ENCODE results near the gene MAB21L4. TPM values are rescaled to one million over a fixed set of nuclear protein-coding genes. Genes with fewer than 3 reads are reported as not detected.

MAB21L4 gene
- total RNA-seq, 4 donors from 2014 or later: 0.83 TPM; not detected in 3

DNA sequence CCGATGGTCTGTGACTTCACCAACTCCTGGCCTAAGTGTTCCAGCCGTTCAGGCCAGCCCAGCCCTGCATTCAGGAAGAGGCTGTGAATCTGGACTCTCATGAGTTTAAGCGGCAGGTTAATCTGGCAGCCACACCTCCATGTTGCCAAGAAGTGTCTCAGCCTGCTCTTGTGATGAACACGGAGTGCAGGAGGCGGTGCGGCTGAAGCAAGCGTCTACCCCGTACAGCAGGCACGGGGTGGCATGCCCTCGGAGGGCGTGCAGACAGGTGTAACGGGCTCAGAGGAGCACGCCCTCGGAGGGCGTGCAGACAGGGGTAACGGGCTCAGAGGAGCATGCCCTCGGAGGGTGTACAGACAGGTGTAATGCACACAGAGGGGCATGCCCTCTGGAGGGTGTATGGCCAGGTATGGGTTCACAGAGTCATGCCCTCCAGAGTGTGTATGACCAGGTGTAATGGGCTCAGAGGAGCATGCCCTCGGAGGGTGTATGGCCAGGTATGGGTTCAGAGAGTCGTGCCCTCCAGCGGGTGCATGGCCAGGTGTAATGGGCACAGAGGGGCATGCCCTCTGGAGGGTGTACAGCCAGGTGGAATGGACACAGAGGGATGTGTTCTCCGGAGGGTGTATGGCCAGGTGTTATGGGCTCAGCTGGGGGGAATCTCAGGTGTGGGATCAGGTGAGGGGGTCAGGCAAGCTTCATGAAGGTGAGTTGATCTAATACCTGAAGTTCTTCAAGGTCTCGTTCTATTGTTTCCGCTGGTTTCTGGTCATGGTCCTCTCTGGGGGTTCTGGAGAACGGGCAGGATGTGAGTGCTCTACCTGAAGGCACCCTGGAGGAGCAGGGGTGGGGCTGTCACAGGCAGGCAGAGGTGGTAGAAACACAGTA is 32.8 kb upstream of the MAB21L4 start:
- Histone ChIP-seq H3K4me3 (no peak overlapping the region), H3K27ac (replicated peaks in 1 of 4) (no peak overlapping the region), H3K36me3 (no peaks in the 10 kb centered on the region), H3K9me3 (no peaks in the 10 kb centered on the region), H3K27me3 (peaks cover 0 to 39% (median 0%) of the 10 kb centered on the region in 4 donors), H3K4me1 (peaks cover 0 to 13% (median 10%) of the 10 kb centered on the region in 4 donors)
- intact Hi-C loops (cut with DNase I): no loop called here
- TF ChIP-seq, protein P1, sequence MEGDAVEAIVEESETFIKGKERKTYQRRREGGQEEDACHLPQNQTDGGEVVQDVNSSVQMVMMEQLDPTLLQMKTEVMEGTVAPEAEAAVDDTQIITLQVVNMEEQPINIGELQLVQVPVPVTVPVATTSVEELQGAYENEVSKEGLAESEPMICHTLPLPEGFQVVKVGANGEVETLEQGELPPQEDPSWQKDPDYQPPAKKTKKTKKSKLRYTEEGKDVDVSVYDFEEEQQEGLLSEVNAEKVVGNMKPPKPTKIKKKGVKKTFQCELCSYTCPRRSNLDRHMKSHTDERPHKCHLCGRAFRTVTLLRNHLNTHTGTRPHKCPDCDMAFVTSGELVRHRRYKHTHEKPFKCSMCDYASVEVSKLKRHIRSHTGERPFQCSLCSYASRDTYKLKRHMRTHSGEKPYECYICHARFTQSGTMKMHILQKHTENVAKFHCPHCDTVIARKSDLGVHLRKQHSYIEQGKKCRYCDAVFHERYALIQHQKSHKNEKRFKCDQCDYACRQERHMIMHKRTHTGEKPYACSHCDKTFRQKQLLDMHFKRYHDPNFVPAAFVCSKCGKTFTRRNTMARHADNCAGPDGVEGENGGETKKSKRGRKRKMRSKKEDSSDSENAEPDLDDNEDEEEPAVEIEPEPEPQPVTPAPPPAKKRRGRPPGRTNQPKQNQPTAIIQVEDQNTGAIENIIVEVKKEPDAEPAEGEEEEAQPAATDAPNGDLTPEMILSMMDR (IDR thresholded peaks at IDR 0.05): no peak
- no peak for TF ChIP-seq POLR2AphosphoS5 (IDR thresholded peaks at IDR 0.05)
- no peak for TF ChIP-seq EP300 (IDR thresholded peaks at IDR 0.05)
- TF ChIP-seq POLR2A (IDR thresholded peaks at IDR 0.05; ENCODE audit: low read depth): no peak
- WGBS: 89% methylated on average over 24 of the region's 24 CpGs
- DNase-seq (ENCODE audit: extremely low spot score): no peak

DNA sequence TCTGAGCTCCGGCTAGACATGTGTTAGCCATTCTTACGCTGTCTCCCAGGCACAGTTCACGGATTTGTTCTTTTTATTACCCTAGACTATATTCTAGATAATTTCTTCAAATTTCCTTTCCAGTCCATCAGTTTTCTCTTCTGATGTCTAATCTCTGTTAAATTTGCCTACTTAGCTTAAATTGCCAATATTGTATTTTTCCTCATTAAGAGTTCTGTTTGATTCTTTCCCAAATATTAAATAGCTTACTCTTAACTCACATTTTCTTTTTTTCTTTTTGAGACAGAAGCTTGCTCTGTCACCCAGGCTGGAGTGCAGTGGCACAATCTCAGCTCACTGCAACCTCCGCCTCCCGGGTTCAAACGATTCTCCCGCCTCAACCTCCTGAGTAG is 31.4 kb upstream of the MAB21L4 start:
- peaks cover 0 to 37% (median 0%) of the 10 kb centered on the region in 4 donors for H3K27me3 ChIP-seq
- H3K4me3 ChIP-seq: peak overlapping the region; percentile 29 to 42 (median 35)
- TF ChIP-seq POLR2AphosphoS5 (IDR thresholded peaks at IDR 0.05): no peak
- TF ChIP-seq, protein P1 (IDR thresholded peaks at IDR 0.05): no peak
- TF ChIP-seq POLR2A (IDR thresholded peaks at IDR 0.05; ENCODE audit: low read depth): no peak
- TF ChIP-seq EP300 (IDR thresholded peaks at IDR 0.05): no peak
- H3K27ac ChIP-seq (replicated peaks in 1 of 4): no peak overlapping the region
- no peaks in the 10 kb centered on the region for H3K36me3 ChIP-seq
- H3K9me3 ChIP-seq: no peaks in the 10 kb centered on the region
- intact Hi-C loops (cut with DNase I): no loop called here
- WGBS: 82% methylated on average over 7 of the region's 7 CpGs
- no peak for DNase-seq (ENCODE audit: extremely low spot score)
- peaks cover 0 to 13% (median 10%) of the 10 kb centered on the region in 4 donors for H3K4me1 ChIP-seq

DNA sequence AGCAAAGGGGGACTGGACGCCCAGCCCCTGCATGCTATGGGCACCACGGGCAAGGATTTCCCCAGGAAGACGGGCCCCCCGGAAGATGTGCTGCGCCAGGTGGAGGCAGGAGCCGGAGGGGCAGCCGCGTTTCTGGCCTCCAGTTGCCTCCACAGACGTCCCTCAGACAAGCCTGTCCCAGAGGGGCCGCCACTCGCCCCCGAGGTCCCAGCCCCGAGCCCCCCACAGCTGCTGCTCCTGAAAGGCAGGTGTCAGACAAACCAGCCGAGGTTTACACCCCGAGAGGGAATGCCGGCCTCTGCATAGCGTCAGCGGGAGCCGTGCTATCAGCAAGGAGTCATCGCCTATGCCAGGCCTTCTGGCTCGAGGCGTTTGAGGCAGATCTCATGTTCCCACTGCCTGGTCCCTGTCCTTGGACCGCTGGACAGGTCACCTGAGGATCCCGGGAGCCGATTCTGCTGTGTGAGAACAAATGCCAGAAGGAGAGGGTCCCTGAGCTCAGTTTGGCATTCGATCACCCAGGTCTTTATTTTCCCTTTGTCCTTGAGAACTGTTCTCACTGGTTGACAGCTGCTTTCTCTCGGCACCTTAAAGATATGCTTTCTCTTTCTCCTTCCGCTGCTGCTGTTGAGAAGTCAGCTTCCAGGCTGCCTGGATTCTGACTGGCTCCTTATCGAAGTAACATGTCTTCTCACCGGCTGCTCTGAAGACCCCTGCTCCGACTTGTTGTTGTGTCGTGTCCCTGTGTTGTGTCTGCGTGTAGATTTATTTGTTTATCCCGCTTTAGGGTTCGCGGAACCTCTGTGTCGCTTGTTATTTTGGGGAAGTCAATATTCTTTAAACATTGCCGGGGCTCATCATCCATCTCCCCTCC is 30.8 kb upstream of the MAB21L4 start:
- DNase-seq (ENCODE audit: extremely low spot score): no peak
- 37% methylated on average over 25 of the region's 38 CpGs for WGBS
- TF ChIP-seq POLR2A (IDR thresholded peaks at IDR 0.05; ENCODE audit: low read depth) (no peak), POLR2AphosphoS5 (IDR thresholded peaks at IDR 0.05) (no peak), EP300 (IDR thresholded peaks at IDR 0.05) (no peak)
- TF ChIP-seq, protein P1 (IDR thresholded peaks at IDR 0.05): no peak

DNA sequence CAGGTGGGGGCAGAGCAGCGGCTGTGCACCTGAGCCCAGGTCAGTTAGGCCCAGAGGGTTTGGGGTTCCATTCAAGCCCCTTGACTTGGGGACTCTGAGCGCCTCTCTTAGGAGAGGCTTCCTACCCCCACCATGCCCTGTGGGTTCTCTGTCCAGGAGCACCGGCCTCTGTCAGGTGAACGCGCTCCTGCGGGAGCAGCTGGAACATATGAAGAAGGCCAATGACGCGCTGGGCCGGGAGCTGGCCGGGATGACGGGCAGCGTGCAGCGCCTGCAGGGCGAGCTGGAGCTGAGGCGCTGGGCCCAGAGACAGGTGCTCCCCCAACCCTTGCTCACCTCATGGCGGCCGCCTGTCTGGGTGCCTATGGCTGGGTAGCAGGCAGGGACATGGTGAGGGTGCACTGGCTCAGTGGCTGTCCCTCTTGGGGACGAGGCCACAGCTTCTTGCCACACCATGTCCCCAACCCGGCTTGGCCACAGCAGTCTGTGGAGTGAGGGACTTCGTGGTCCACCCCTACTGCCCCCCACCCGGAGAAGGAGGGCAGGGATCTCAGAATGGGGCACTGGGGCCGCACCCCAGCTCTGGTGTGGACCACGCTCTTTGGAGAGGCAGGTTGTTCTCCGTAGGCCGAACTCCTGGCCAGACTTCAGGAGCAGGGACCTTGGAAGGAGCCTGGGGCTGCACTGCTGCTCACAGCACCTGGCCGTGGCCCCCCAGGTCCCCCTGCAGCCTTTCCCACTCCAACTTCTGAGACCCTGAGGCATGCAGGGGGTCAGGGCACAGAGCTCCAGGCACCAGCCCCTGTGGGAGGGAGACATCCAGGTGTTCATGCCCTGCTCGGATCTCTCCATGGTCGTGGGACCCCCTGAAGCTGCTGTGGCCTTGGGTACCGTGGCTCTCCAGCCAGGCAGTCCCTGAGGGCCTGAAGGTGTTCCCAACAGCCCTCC is 29.9 kb upstream of the MAB21L4 start:
- Histone ChIP-seq H3K4me3 (no peak overlapping the region), H3K36me3 (no peaks in the 10 kb centered on the region), H3K4me1 (peaks cover 0 to 19% (median 12%) of the 10 kb centered on the region in 4 donors), H3K27me3 (peaks cover 0 to 28% (median 0%) of the 10 kb centered on the region in 4 donors), H3K9me3 (no peaks in the 10 kb centered on the region), H3K27ac (replicated peaks in 1 of 4) (no peak overlapping the region)
- intact Hi-C loops (cut with DNase I): no loop called here
- no peak for DNase-seq (ENCODE audit: extremely low spot score)
- TF ChIP-seq POLR2A (IDR thresholded peaks at IDR 0.05; ENCODE audit: low read depth) (no peak), POLR2AphosphoS5 (IDR thresholded peaks at IDR 0.05) (no peak), EP300 (IDR thresholded peaks at IDR 0.05) (no peak)
- TF ChIP-seq, protein P1 (IDR thresholded peaks at IDR 0.05): no peak
- 73% methylated on average over 6 of the region's 29 CpGs for WGBS

More for the DNA sequence above, 30.8 kb upstream of the MAB21L4 start:
- H3K27me3 ChIP-seq: peaks cover 0 to 36% (median 0%) of the 10 kb centered on the region in 4 donors
- peak overlapping the region; percentile 29 to 42 (median 35) for H3K4me3 ChIP-seq
- peaks cover 0 to 13% (median 10%) of the 10 kb centered on the region in 4 donors for H3K4me1 ChIP-seq
- H3K9me3 ChIP-seq: no peaks in the 10 kb centered on the region
- H3K27ac ChIP-seq (replicated peaks in 1 of 4): no peak overlapping the region
- no peaks in the 10 kb centered on the region for H3K36me3 ChIP-seq
- intact Hi-C loops (cut with DNase I): no loop called here

Measured in esophagus muscularis mucosa (tissue), 4 donors.